Activated CD8-positive, alpha-beta T cell treated with anti-CD3 and anti-CD28 coated beads for 36 hours (primary cell): ENCODE results near the gene EYA3. TPM values are rescaled to one million over a fixed set of nuclear protein-coding genes. Genes with fewer than 3 reads are reported as not detected.

Experiments used
- ATAC-seq: fragments of 200-7000 bp; cut with Tn5 transposase; one replicate; pipeline ENCODE4 v1.10.0; 2021; ENCODE audit warnings: mild to moderate bottlenecking, moderate library complexity
- CTCF ChIA-PET: fragments of 350-600 bp; sonication (Branson Sonifier 250); formaldehyde crosslinking; loops from one replicate; lab custom pipeline; 2021; ENCODE audit warnings: antibody characterized with exemption; lab: Charles Lee
- POLR2A ChIA-PET: fragments of 350-600 bp; sonication (Branson Sonifier 250); formaldehyde crosslinking; loops from one replicate; lab custom pipeline; 2021; ENCODE audit warnings: antibody characterized with exemption; lab: Charles Lee
- DNase-seq: peaks from one replicate; pipeline ENCODE4 v3.0.0-alpha.2; 2020
- H3K27ac Mint-ChIP-seq: one replicate; pipeline ENCODE4 v1.8.0; 2021; ENCODE audit warnings: mild to moderate bottlenecking, mixed read lengths
- H3K27me3 Mint-ChIP-seq: one replicate; pipeline ENCODE4 v1.8.0; 2021; ENCODE audit warnings: mixed read lengths
- H3K36me3 Mint-ChIP-seq: one replicate; pipeline ENCODE4 v1.8.0; 2021; ENCODE audit warnings: low read depth, mixed read lengths
- H3K4me1 Mint-ChIP-seq: one replicate; pipeline ENCODE4 v1.8.0; 2021; ENCODE audit warnings: low read depth, mixed read lengths
- H3K4me3 Mint-ChIP-seq: one replicate; pipeline ENCODE4 v1.8.0; 2021; ENCODE audit warnings: mild to moderate bottlenecking, moderate library complexity, mixed read lengths
- H3K9me3 Mint-ChIP-seq: one replicate; pipeline ENCODE4 v1.8.0; 2021; ENCODE audit warnings: mixed read lengths
- CTCF ChIP-seq: fragments of 200-600 bp; IDR thresholded peaks from one replicate; pipeline ENCODE4 v1.8.0; 2022; ENCODE audit warnings: antibody characterized with exemption, mild to moderate bottlenecking
- intact Hi-C: fragments of 100-400 bp; cut with micrococcal nuclease; formaldehyde crosslinking; loops from one replicate; pipeline ENCODE4 v1.10.0; 2022
- total RNA-seq, 2 experiments: library from RNA; stranded (reverse); gene quantifications; one replicate each; pipeline ENCODE4 v1.2.3, GENCODE V29; 2021

EYA3 gene
- total RNA-seq, 2 experiments from 2014 or later = 34.6 to 34.9 TPM

- Mint-ChIP-seq H3K4me1 (peaks cover 19% of the 10 kb centered on the region), H3K36me3 (peaks cover 1% of the 10 kb centered on the region), H3K27ac (peak overlapping the region; percentile 64), H3K4me3 (peak overlapping the region; percentile 76), H3K9me3 (no peaks in the 10 kb centered on the region), H3K27me3 (no peaks in the 10 kb centered on the region)
- DNase-seq (no peak), ATAC-seq (no peak)
- TF ChIP-seq CTCF = no peak
- intact Hi-C loops = no loop called here
- POLR2A ChIA-PET = interaction anchor here (1.0 to 1.8 kb wide), 2 partner anchors 10 to 127 kb away, joined by 4 to 5 read pairs; partner anchors contain the start of gene EYA3
- CTCF ChIA-PET = no interaction called here
These were observed 126.7 kb downstream of the EYA3 start for GRCh38 chr1:27961646-27962221.

DNA sequence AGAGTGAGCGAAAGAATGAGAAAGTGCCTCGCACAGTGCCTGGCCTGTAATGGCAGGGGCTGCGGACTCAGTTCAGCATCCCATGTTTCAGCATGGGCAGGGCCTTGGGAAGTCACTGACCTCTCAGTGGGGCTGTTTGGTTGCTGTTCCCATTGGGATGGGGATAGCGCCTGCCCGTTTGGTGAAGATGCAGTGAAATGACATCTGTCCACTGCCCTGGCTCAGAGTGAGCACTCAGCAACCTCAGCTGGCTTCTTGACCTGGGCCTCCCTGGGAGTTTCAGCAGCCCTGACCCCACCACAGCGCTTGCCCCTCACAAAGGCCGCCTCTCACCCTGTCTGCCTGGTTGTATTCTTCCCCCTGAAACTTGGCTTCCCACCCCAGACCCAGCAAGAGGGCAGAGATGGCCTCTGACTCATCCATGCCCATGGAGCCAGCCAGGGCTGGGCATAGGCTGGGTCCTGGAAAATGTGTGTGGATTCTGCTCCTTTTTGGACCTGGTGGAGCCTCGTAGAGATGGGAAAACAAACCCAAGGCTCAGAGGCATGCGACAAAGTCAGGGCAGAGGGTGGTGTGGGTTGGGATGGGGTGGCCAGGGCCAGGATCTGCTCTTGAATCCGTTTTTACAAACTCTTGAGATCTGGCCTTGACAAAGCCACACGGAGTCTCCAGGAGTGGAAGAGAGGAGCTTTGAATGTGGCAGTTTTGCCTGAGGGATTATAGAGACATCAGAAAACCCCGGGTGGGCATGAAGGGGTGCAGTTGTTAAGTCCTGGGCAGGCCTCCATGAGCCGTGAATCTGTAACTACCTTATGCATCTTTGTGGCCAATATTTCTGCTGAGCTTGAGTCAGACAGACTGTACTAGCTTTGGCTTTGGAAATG lies 127.4 kb downstream of the EYA3 start:
- TF ChIP-seq CTCF = no peak
- no peaks in the 10 kb centered on the region for H3K36me3 Mint-ChIP-seq
- peaks cover 19% of the 10 kb centered on the region for H3K4me1 Mint-ChIP-seq
- H3K27me3 Mint-ChIP-seq = no peaks in the 10 kb centered on the region
- ATAC-seq (no peak), DNase-seq (no peak)
- peak overlapping the region; percentile 76 for H3K4me3 Mint-ChIP-seq
- no peaks in the 10 kb centered on the region for H3K9me3 Mint-ChIP-seq
- intact Hi-C loops = no loop called here
- H3K27ac Mint-ChIP-seq = peak overlapping the region; percentile 64
- ChIA-PET CTCF (interaction anchor here (0.7 to 1.2 kb wide), 3 partner anchors 10 to 20 kb away, joined by 3 to 5 read pairs (median 4); no protein-coding TSS in a partner anchor), POLR2A (interaction anchor here (1.0 to 1.8 kb wide), 3 partner anchors 10 to 127 kb away, joined by 3 to 5 read pairs (median 4); partner anchors contain the start of gene EYA3)

GRCh38 chr1:27959792-27960603 lies 128.4 kb downstream of the EYA3 start, which contains the start of gene XKR8:
Gene XKR8, plus strand, starts transcription at chr1:27959973. Its CDS starts 97 bp downstream, at chr1:27960070.
- Mint-ChIP-seq H3K4me1 (peaks cover 19% of the 10 kb centered on the region), H3K27ac (peak within 1 kb of the TSS; percentile 78), H3K27me3 (no peaks in the 10 kb centered on the region), H3K9me3 (no peaks in the 10 kb centered on the region), H3K4me3 (peak within 1 kb of the TSS; percentile 76), H3K36me3 (no peaks in the 10 kb centered on the region)
- ATAC-seq (peak; percentile 99), DNase-seq (peak; percentile 85)
- POLR2A ChIA-PET = interaction anchor here (1.1 to 1.8 kb wide), 3 partner anchors 8 to 128 kb away, joined by 3 to 4 read pairs (median 4); partner anchors contain the start of gene EYA3
- no peak for TF ChIP-seq CTCF
- intact Hi-C loops = no loop called here
- CTCF ChIA-PET = interaction anchor here (0.7 to 2.2 kb wide), 8 partner anchors 11 to 249 kb away, joined by 3 to 13 read pairs (median 4); no protein-coding TSS in a partner anchor

GRCh38 chr1:27958513-27958912 lies 129.9 kb downstream of the EYA3 start:
- no peak overlapping the region for H3K27ac Mint-ChIP-seq
- no peaks in the 10 kb centered on the region for H3K36me3 Mint-ChIP-seq
- no peak for ATAC-seq
- ChIA-PET POLR2A (interaction anchor here (1.6 to 1.7 kb wide), 3 partner anchors 10 to 17 kb away, joined by 3 to 4 read pairs (median 4); no protein-coding TSS in a partner anchor), CTCF (interaction anchor here (1.0 to 2.2 kb wide), 2 partner anchors 19 to 31 kb away, joined by 4 to 13 read pairs; no protein-coding TSS in a partner anchor)
- H3K9me3 Mint-ChIP-seq = no peaks in the 10 kb centered on the region
- DNase-seq = no peak
- intact Hi-C loops = no loop called here
- no peaks in the 10 kb centered on the region for H3K27me3 Mint-ChIP-seq
- peak overlapping the region; percentile 76 for H3K4me3 Mint-ChIP-seq
- TF ChIP-seq CTCF = no peak
- H3K4me1 Mint-ChIP-seq = peaks cover 19% of the 10 kb centered on the region
